PC-3 (cell line): Measurements from ENCODE around the gene RBP3.

ENCODE experiments used
- EZH2 ChIP-seq: fragments of 300-600 bp; sonication (generic); IDR thresholded peaks from one replicate; pipeline ENCODE4 v1.6.1; 2017; ENCODE audit warnings: antibody characterized with exemption, mild to moderate bottlenecking, low read length; ENCODE audit not compliant: unreplicated experiment
- EZH2phosphoT487 ChIP-seq: fragments of 300-600 bp; sonication (generic); IDR thresholded peaks from 2 replicates; pipeline ENCODE4 v1.6.1; 2018; ENCODE audit warnings: mild to moderate bottlenecking, antibody characterized with exemption, low read length, borderline replicate concordance
- TF ChIP-seq, protein P1 (sequence below): fragments of 300-600 bp; sonication (generic); conservative IDR thresholded peaks from 2 replicates; pipeline ENCODE4 v1.5.1; 2017; ENCODE audit warnings: antibody characterized with exemption, low read depth, mild to moderate bottlenecking, low read length

DNA sequence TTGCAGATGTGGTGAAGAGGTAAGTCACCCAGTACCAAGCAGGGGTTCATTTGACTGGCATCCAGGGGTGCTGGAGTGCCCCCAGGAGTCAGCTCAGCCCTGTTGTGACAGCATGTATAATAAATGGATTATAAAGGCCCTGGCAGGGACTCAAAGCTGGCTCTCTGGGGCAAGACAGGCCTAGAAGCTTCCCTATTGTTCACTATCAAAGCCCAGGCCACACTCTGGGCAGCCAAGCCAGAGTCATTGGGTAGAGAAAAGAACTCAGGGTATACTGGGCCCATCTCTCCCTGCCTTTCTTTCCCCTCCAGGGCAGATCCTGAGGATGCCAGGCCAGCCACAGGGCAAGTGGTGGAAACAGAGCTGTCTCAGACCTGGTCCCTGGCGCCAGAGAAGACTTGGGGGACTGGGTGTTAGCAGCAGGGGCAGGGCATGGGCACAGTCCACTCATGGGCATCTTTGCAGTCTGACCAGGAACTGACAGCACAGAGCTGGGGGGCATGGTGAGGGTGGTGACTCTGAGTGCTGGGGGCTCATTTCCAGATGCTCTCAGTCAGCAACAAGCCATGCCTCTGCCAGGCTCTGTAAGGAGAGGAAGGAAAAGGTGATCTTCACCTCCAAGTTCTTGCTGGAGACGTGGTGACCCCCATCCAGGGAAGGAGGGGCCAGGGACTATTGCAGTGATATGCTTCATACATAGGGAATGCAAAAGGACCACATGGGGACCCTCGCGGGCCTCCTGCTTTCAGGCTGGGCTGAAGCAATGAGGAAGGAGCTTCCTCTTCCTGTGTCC, 11.7 kb downstream of the RBP3 start:
- TF ChIP-seq, protein P1, sequence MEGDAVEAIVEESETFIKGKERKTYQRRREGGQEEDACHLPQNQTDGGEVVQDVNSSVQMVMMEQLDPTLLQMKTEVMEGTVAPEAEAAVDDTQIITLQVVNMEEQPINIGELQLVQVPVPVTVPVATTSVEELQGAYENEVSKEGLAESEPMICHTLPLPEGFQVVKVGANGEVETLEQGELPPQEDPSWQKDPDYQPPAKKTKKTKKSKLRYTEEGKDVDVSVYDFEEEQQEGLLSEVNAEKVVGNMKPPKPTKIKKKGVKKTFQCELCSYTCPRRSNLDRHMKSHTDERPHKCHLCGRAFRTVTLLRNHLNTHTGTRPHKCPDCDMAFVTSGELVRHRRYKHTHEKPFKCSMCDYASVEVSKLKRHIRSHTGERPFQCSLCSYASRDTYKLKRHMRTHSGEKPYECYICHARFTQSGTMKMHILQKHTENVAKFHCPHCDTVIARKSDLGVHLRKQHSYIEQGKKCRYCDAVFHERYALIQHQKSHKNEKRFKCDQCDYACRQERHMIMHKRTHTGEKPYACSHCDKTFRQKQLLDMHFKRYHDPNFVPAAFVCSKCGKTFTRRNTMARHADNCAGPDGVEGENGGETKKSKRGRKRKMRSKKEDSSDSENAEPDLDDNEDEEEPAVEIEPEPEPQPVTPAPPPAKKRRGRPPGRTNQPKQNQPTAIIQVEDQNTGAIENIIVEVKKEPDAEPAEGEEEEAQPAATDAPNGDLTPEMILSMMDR: no peak
- no peak for TF ChIP-seq EZH2
- TF ChIP-seq EZH2phosphoT487: no peak
